ENCODE data around the gene FGF12. TPM values are rescaled to one million over a fixed set of nuclear protein-coding genes. Genes with fewer than 3 reads are reported as not detected.

The FGF12 gene
- total and polyA plus RNA-seq, 2 experiments from 2014 or later = 6.0 to 14.3 TPM

DNA sequence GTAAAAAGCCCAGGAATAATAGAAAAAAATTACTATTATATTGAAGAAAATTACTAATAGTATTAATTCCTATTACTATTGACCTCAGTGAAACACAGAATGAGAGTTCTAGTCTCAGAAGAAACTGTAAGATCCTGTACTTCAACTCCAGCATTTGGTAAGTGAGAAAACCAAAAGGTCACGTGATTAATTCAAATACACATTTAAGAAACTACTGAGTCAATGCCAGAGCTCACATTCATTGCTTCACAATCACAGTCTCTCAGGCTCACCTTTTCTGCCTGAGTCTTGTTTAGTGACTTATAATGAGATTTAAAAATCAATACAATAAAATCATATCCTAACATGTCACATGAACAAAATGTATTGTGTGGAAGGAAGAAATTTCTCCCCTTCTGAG, 556.1 kb downstream of the FGF12 start:
- TF ChIP-seq JUNB (IDR thresholded peaks at IDR 0.05; ENCODE audit: unreplicated experiment) (no peak), ZNF114 (CRISPR knock-in tag; IDR thresholded peaks at IDR 0.05) (no peak), EZH2 (IDR thresholded peaks at IDR 0.05; ENCODE audit: low read depth, unreplicated experiment) (no peak), EZH2phosphoT487 (IDR thresholded peaks at IDR 0.05; ENCODE audit: unreplicated experiment) (no peak), CREB1 (CRISPR knock-in tag; IDR thresholded peaks at IDR 0.05; ENCODE audit: low read depth) (no peak), STAT1 (IDR thresholded peaks at IDR 0.05; ENCODE audit: unreplicated experiment) (no peak), NANOG (IDR thresholded peaks at IDR 0.05; ENCODE audit: borderline replicate concordance) (no peak)
- TF ChIP-seq, protein P1, sequence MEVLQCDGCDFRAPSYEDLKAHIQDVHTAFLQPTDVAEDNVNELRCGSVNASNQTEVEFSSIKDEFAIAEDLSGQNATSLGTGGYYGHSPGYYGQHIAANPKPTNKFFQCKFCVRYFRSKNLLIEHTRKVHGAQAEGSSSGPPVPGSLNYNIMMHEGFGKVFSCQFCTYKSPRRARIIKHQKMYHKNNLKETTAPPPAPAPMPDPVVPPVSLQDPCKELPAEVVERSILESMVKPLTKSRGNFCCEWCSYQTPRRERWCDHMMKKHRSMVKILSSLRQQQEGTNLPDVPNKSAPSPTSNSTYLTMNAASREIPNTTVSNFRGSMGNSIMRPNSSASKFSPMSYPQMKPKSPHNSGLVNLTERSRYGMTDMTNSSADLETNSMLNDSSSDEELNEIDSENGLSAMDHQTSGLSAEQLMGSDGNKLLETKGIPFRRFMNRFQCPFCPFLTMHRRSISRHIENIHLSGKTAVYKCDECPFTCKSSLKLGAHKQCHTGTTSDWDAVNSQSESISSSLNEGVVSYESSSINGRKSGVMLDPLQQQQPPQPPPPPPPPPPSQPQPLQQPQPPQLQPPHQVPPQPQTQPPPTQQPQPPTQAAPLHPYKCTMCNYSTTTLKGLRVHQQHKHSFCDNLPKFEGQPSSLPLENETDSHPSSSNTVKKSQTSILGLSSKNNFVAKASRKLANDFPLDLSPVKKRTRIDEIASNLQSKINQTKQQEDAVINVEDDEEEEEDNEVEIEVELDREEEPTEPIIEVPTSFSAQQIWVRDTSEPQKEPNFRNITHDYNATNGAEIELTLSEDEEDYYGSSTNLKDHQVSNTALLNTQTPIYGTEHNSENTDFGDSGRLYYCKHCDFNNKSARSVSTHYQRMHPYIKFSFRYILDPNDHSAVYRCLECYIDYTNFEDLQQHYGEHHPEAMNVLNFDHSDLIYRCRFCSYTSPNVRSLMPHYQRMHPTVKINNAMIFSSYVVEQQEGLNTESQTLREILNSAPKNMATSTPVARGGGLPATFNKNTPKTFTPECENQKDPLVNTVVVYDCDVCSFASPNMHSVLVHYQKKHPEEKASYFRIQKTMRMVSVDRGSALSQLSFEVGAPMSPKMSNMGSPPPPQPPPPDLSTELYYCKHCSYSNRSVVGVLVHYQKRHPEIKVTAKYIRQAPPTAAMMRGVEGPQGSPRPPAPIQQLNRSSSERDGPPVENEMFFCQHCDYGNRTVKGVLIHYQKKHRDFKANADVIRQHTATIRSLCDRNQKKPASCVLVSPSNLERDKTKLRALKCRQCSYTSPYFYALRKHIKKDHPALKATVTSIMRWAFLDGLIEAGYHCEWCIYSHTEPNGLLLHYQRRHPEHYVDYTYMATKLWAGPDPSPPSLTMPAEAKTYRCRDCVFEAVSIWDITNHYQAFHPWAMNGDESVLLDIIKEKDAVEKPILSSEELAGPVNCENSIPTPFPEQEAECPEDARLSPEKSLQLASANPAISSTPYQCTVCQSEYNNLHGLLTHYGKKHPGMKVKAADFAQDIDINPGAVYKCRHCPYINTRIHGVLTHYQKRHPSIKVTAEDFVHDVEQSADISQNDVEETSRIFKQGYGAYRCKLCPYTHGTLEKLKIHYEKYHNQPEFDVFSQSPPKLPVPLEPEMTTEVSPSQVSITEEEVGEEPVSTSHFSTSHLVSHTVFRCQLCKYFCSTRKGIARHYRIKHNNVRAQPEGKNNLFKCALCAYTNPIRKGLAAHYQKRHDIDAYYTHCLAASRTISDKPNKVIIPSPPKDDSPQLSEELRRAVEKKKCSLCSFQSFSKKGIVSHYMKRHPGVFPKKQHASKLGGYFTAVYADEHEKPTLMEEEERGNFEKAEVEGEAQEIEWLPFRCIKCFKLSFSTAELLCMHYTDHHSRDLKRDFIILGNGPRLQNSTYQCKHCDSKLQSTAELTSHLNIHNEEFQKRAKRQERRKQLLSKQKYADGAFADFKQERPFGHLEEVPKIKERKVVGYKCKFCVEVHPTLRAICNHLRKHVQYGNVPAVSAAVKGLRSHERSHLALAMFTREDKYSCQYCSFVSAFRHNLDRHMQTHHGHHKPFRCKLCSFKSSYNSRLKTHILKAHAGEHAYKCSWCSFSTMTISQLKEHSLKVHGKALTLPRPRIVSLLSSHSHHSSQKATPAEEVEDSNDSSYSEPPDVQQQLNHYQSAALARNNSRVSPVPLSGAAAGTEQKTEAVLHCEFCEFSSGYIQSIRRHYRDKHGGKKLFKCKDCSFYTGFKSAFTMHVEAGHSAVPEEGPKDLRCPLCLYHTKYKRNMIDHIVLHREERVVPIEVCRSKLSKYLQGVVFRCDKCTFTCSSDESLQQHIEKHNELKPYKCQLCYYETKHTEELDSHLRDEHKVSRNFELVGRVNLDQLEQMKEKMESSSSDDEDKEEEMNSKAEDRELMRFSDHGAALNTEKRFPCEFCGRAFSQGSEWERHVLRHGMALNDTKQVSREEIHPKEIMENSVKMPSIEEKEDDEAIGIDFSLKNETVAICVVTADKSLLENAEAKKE (CRISPR knock-in tag; IDR thresholded peaks at IDR 0.05) = no peak
- TF ChIP-seq, protein P2, sequence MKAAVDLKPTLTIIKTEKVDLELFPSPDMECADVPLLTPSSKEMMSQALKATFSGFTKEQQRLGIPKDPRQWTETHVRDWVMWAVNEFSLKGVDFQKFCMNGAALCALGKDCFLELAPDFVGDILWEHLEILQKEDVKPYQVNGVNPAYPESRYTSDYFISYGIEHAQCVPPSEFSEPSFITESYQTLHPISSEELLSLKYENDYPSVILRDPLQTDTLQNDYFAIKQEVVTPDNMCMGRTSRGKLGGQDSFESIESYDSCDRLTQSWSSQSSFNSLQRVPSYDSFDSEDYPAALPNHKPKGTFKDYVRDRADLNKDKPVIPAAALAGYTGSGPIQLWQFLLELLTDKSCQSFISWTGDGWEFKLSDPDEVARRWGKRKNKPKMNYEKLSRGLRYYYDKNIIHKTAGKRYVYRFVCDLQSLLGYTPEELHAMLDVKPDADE (IDR thresholded peaks at IDR 0.05) = no peak
- no peaks in the 10 kb centered on the region for H4K20me1 ChIP-seq (replicated peaks; ENCODE audit: insufficient read depth)
- H3K27me3 ChIP-seq (ENCODE audit: insufficient read depth) = no peaks in the 10 kb centered on the region
- no peaks in the 10 kb centered on the region for H3K36me3 ChIP-seq (ENCODE audit: insufficient read depth)
- Mint-ChIP-seq H3K27ac (no peak overlapping the region), H3K9me3 (no peaks in the 10 kb centered on the region), H3K4me1 (peaks cover 41% of the 10 kb centered on the region), H3K36me3 (ENCODE audit: low read depth) (no peaks in the 10 kb centered on the region), H3K27me3 (ENCODE audit: insufficient read depth, low read depth, poor library complexity) (no peaks in the 10 kb centered on the region), H3K4me3 (no peak overlapping the region)
- no peaks in the 10 kb centered on the region for H3K79me2 ChIP-seq (replicated peaks; ENCODE audit: insufficient read depth)
- H2AFZ ChIP-seq = no peak overlapping the region
- no peaks in the 10 kb centered on the region for H3F3A ChIP-seq (replicated peaks; ENCODE audit: low read depth)
- no peak overlapping the region for H3K4me3 ChIP-seq
- H3K27ac ChIP-seq (ENCODE audit: low read depth) = no peak overlapping the region
- ATAC-seq (no peak), DNase-seq (ENCODE audit: low spot score) (no peak)
- H3K9me2 ChIP-seq (ENCODE audit: insufficient read depth) = no peaks in the 10 kb centered on the region
- peaks cover 22% of the 10 kb centered on the region for H3K4me1 ChIP-seq (ENCODE audit: insufficient read depth)
- H3K4me2 ChIP-seq = no peak overlapping the region
